Liver (tissue), 9 donors: ENCODE data around the gene CCNG1. TPM values are rescaled to one million over a fixed set of nuclear protein-coding genes. Genes with fewer than 3 reads are reported as not detected.

Source experiments
- DNase-seq: peaks from one replicate; pipeline ENCODE4 v3.0.0-alpha.2; 2017; ENCODE audit warnings: low spot score
- H3K27ac ChIP-seq, 2 donors: one replicate each; pipeline ENCODE4 v1.7.0; 2013; ENCODE audit warnings: inconsistent platforms in 2 of 2, low read length in 2 of 2, control low read depth in 1 of 2, low read depth in 1 of 2, mild to moderate bottlenecking in 1 of 2
- H3K27me3 ChIP-seq, 4 donors: one replicate each; pipeline versions ENCODE4 v1.6.1 to v1.7.0; 2013; ENCODE audit warnings: low read length in 3 of 4, inconsistent platforms in 1 of 4, mild to moderate bottlenecking in 1 of 4, moderate library complexity in 1 of 4; ENCODE audit not compliant: control insufficient read depth in 4 of 4, insufficient read depth in 4 of 4
- H3K36me3 ChIP-seq, 4 donors: one replicate each; pipeline versions ENCODE4 v1.6.1 to v1.7.0; 2013; ENCODE audit warnings: low read length in 3 of 4, mild to moderate bottlenecking in 3 of 4, low read depth in 1 of 4, moderate library complexity in 1 of 4; ENCODE audit not compliant: control insufficient read depth in 4 of 4, insufficient read depth in 3 of 4
- H3K4me1 ChIP-seq, 4 donors: one replicate each; pipeline versions ENCODE4 v1.6.1 to v1.7.0; 2013; ENCODE audit warnings: low read length in 3 of 4, mild to moderate bottlenecking in 3 of 4, moderate library complexity in 1 of 4; ENCODE audit not compliant: control insufficient read depth in 4 of 4, insufficient read depth in 4 of 4
- H3K4me3 ChIP-seq, 3 donors: one replicate each; pipeline versions ENCODE4 v1.6.1 to v1.7.0; 2013; ENCODE audit warnings: low read length in 3 of 3, control low read depth in 1 of 3, low read depth in 1 of 3, mild to moderate bottlenecking in 1 of 3
- H3K9ac ChIP-seq, 2 donors: one replicate each; pipeline ENCODE4 v1.7.0; 2013; ENCODE audit warnings: low read length in 2 of 2, mild to moderate bottlenecking in 2 of 2, moderate library complexity in 2 of 2, control low read depth in 1 of 2, low read depth in 1 of 2
- H3K9me3 ChIP-seq, 4 donors: one replicate each; pipeline versions ENCODE4 v1.6.1 to v1.7.0; 2013; ENCODE audit warnings: low read length in 3 of 4; ENCODE audit not compliant: control insufficient read depth in 4 of 4
- ATF3 ChIP-seq: IDR thresholded peaks from 2 replicates; pipeline ENCODE4 v1.6.1; 2016; ENCODE audit warnings: antibody characterized with exemption
- CTCF ChIP-seq: fragments of 150-350 bp; IDR thresholded peaks from 2 replicates; pipeline ENCODE4 v1.5.1; 2017; ENCODE audit warnings: improper control_type of control experiment, low read depth, low read length; ENCODE audit not compliant: missing input control
- EGR1 ChIP-seq, 2 donors: IDR thresholded peaks; 2 replicates each; pipeline ENCODE4 v1.6.1; 2016 to 2018; ENCODE audit warnings: antibody characterized with exemption in 2 of 2, low read depth in 2 of 2
- FOXA1 ChIP-seq: IDR thresholded peaks from 2 replicates; pipeline ENCODE4 v1.6.1; 2016; ENCODE audit warnings: antibody characterized with exemption
- FOXA2 ChIP-seq: IDR thresholded peaks from 2 replicates; pipeline ENCODE4 v1.6.1; 2016; ENCODE audit warnings: antibody characterized with exemption
- GABPA ChIP-seq, 2 donors: IDR thresholded peaks in 1 of 2; conservative IDR thresholded peaks in 1 of 2; 2 replicates each; pipeline ENCODE4 v1.6.1; 2016; ENCODE audit warnings: antibody characterized with exemption in 2 of 2, mild to moderate bottlenecking in 1 of 2, moderate library complexity in 1 of 2
- HNF4A ChIP-seq, 2 donors: conservative IDR thresholded peaks; 2 replicates each; pipeline ENCODE4 v1.6.1; 2016; ENCODE audit warnings: antibody characterized with exemption in 2 of 2, mild to moderate bottlenecking in 2 of 2
- HNF4G ChIP-seq: IDR thresholded peaks from 2 replicates; pipeline ENCODE4 v1.6.1; 2016; ENCODE audit warnings: antibody characterized with exemption
- JUND ChIP-seq, 2 donors: IDR thresholded peaks; 2 replicates each; pipeline ENCODE4 v1.6.1; 2016; ENCODE audit warnings: antibody characterized with exemption in 2 of 2
- MAX ChIP-seq: IDR thresholded peaks from 2 replicates; pipeline ENCODE4 v1.6.1; 2016; ENCODE audit warnings: antibody characterized with exemption
- NR2F2 ChIP-seq: IDR thresholded peaks from 2 replicates; pipeline ENCODE4 v1.6.1; 2016; ENCODE audit warnings: antibody characterized with exemption
- RAD21 ChIP-seq, 2 donors: IDR thresholded peaks; 2 replicates each; pipeline ENCODE4 v1.6.1; 2016; ENCODE audit warnings: antibody characterized with exemption in 2 of 2, mild to moderate bottlenecking in 2 of 2
- REST ChIP-seq: IDR thresholded peaks from 2 replicates; pipeline ENCODE4 v1.6.1; 2016; ENCODE audit warnings: antibody characterized with exemption, mild to moderate bottlenecking
- RXRA ChIP-seq, 2 donors: IDR thresholded peaks; 2 replicates each; pipeline ENCODE4 v1.6.1; 2017 to 2018; ENCODE audit warnings: antibody characterized with exemption in 2 of 2, mild to moderate bottlenecking in 1 of 2
- YY1 ChIP-seq: IDR thresholded peaks from 2 replicates; pipeline ENCODE4 v1.6.1; 2016; ENCODE audit warnings: antibody characterized with exemption, mild to moderate bottlenecking
- ZBTB33 ChIP-seq: IDR thresholded peaks from 2 replicates; pipeline ENCODE4 v1.6.1; 2016; ENCODE audit warnings: antibody characterized with exemption
- WGBS: extraction: QIAGEN DNeasy Blood & Tissue Kit; methylation state at CpG from one replicate; pipeline ENCODE4 v1.1.7; 2013; 5-methylcytosine and 5-hydroxymethylcytosine counted together
- polyA plus RNA-seq, 2 donors: library from polyadenylated mRNA; stranded (reverse) in 1 of 2; unstranded in 1 of 2; fragments of 200-250 nt in 1 of 2; fragments of >200 nt in 1 of 2; fragmentation: Nextera tagmentation in 1 of 2; extraction: Ambion mirVana in 1 of 2; gene quantifications; one replicate each; pipeline versions ENCODE4 v1.2.1 to v1.2.3, GENCODE V29; 2013 to 2015
- total RNA-seq, 2 donors: library from RNA; depleted of rRNA; stranded (reverse); fragments of >200 nt; gene quantifications; one replicate each; pipeline ENCODE4 v1.2.3, GENCODE V29; 2014
- donor health status: healthy.
- donor health status: healthy.
- donor health status: healthy.
- donor health status: healthy.
- donor health status: healthy.

CCNG1 gene
- total and polyA plus RNA-seq, 4 donors = 30.9 to 93.7 (median 74.1) TPM

GRCh38 chr5:163399923-163400322 lies 37.5 kb upstream of the CCNG1 start:
- Histone ChIP-seq H3K27me3 (no peaks in the 10 kb centered on the region), H3K36me3 (no peaks in the 10 kb centered on the region), H3K9ac (no peak overlapping the region), H3K9me3 (no peaks in the 10 kb centered on the region), H3K4me1 (no peaks in the 10 kb centered on the region), H3K4me3 (no peak overlapping the region), H3K27ac (no peak overlapping the region)
- TF ChIP-seq FOXA2 (no peak), REST (no peak), CTCF (no peak), HNF4G (no peak), RXRA (IDR thresholded peaks at IDR 0.05) (no peak), RAD21 (IDR thresholded peaks at IDR 0.05) (no peak), JUND (IDR thresholded peaks at IDR 0.05) (no peak), MAX (no peak), HNF4A (conservative IDR thresholded peaks at IDR 0.05) (no peak), NR2F2 (no peak), EGR1 (IDR thresholded peaks at IDR 0.05; ENCODE audit: low read depth in 2 of 2) (no peak), ATF3 (no peak), FOXA1 (no peak)
- 73% methylated on average over 4 of the region's 4 CpGs for WGBS
- no peak for DNase-seq

GRCh38 chr5:163401271-163401670 lies 36.1 kb upstream of the CCNG1 start:
- no peak for DNase-seq
- WGBS = 82% methylated on average over 4 of the region's 4 CpGs
- no peaks in the 10 kb centered on the region for H3K27me3 ChIP-seq
- no peaks in the 10 kb centered on the region for H3K9me3 ChIP-seq
- H3K4me1 ChIP-seq = no peaks in the 10 kb centered on the region
- TF ChIP-seq ZBTB33 (no peak), RAD21 (IDR thresholded peaks at IDR 0.05) (no peak), GABPA (IDR thresholded peaks at IDR 0.05 in 1 of 2, conservative IDR thresholded peaks at IDR 0.05 in 1 of 2) (no peak), YY1 (no peak), ATF3 (no peak)
- no peak overlapping the region for H3K4me3 ChIP-seq
- no peak overlapping the region for H3K9ac ChIP-seq
- H3K36me3 ChIP-seq = no peaks in the 10 kb centered on the region
- no peak overlapping the region for H3K27ac ChIP-seq
